HG03520 (cell line): ENCODE data around the gene BCL3.
"Not testable (repeated sequence)": the region's sequence is repeated elsewhere in the genome, so short reads cannot be mapped to it uniquely, and the experiment has no call there.

ENCODE experiments used
- ATAC-seq: cut with Tn5 transposase; IDR thresholded peaks from one replicate; pipeline ENCODE4 v1.9.1; 2021; ENCODE audit warnings: mild to moderate bottlenecking, moderate library complexity; ENCODE audit not compliant: unreplicated experiment

The BCL3 gene, protein sequence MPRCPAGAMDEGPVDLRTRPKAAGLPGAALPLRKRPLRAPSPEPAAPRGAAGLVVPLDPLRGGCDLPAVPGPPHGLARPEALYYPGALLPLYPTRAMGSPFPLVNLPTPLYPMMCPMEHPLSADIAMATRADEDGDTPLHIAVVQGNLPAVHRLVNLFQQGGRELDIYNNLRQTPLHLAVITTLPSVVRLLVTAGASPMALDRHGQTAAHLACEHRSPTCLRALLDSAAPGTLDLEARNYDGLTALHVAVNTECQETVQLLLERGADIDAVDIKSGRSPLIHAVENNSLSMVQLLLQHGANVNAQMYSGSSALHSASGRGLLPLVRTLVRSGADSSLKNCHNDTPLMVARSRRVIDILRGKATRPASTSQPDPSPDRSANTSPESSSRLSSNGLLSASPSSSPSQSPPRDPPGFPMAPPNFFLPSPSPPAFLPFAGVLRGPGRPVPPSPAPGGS

GRCh38 chr19:44748426-44749254, at the start of gene BCL3:
Gene BCL3, plus strand, starts transcription at chr19:44748708. Its CDS starts 83 bp downstream, at chr19:44748791.
- ATAC-seq = peak; percentile 29

DNA sequence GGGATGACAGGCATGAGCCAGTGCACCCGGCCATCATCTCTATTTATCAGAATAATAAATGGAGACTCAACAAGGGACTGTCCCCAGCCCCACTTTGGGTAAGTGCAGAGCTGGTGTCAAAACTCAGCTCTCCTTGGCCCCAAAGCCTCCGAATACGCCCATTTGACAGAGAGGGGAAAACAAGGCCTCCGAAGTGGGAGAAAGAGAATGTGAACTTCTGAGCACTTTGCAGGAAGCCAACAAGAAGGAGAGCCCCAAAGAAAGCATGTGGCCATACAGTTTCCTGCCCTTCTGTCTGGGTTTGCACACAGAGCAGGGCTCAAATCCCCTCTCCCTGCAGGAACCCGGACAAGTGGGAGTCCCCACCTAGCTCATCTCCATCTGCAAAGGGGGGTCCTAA, 48.0 kb upstream of the BCL3 start:
- no peak for ATAC-seq

GRCh38 chr19:44701228-44701627, 47.3 kb upstream of the BCL3 start:
- no peak for ATAC-seq

DNA sequence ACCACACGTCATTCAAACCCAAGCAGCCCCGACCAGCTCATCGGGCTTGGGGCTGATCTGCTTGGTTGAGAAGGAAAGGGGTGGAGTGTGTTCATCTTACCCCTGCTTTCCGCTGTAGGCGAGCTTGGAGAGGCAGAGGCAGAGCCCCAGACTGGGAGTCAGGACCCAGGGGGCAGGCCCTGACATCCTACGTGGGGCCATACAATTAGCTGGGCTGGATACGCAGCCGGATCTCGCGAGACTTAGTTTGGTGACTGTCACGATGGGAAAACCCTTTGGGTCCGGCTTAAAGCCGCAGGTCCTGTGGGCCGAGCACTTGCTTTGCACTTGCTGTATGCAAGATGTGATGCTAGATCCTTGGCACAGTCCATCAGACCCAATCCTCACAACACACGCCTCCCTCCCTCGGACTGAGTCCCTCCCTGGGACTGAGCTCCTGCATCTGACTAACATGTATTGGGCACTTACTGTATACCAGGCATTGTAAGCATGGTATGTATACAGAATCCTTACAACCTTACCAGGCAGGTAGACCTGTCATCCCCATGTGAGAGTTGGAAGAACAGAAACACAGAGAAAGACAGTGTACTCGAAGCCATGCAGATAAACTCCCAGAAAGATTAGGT, 45.8 kb upstream of the BCL3 start:
- ATAC-seq = no peak

DNA sequence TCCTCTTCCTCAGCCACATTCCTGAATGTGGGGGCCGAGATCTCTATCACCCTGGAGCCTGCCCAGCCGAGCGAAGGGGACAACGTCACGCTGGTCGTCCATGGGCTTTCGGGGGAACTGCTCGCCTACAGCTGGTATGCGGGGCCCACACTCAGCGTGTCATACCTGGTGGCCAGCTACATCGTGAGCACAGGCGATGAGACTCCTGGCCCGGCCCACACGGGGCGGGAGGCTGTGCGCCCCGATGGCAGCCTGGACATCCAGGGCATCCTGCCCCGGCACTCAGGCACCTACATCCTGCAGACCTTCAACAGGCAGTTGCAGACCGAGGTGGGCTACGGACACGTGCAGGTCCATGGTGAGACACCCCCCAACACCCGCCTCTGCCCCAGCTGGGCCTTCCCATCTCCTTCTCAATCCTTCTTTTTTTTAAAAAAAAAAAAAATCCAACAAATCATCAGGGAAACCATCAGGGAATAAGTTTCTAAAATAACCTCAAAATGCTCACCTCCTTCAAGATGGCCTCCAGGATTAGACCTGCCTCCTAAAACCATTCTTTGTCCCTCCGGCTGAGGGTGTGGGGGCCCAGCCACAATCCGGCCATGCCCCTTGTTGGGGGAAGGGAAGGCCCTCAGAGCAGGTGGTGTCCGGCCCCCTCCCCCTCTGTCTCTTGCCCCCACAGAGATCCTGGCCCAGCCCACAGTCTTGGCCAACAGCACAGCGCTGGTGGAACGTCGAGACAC, 45.0 kb upstream of the BCL3 start:
- no peak for ATAC-seq

- ATAC-seq = no peak
Observed at GRCh38 chr19:44704982-44705381, 43.5 kb upstream of the BCL3 start.

DNA sequence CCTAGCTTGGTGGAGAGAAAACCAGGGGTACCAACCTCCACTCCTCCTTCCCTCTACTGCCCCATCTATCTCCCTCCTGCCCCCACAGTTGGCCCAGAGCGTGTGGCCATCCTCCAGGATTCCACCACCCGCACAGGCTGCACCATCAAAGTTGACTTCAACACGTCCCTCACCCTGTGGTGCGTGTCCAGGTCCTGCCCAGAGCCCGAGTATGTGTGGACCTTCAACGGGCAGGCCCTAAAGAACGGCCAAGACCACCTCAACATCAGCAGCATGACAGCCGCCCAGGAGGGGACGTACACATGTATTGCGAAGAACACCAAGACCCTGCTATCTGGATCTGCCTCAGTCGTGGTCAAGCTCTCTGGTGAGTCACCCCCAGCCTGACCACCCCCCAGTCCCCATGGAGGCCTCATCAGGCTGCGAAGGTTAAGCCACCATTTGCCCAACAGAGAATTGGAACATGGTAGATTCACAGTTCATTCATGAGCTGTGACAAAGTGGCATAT, 43.0 kb upstream of the BCL3 start:
- ATAC-seq = no peak

- ATAC-seq = no peak
Observed at GRCh38 chr19:44706506-44707236, 41.8 kb upstream of the BCL3 start.

GRCh38 chr19:44707794-44708193, 40.7 kb upstream of the BCL3 start:
- no peak for ATAC-seq

- ATAC-seq = no peak
Observed at GRCh38 chr19:44708940-44709339, 39.6 kb upstream of the BCL3 start.

DNA sequence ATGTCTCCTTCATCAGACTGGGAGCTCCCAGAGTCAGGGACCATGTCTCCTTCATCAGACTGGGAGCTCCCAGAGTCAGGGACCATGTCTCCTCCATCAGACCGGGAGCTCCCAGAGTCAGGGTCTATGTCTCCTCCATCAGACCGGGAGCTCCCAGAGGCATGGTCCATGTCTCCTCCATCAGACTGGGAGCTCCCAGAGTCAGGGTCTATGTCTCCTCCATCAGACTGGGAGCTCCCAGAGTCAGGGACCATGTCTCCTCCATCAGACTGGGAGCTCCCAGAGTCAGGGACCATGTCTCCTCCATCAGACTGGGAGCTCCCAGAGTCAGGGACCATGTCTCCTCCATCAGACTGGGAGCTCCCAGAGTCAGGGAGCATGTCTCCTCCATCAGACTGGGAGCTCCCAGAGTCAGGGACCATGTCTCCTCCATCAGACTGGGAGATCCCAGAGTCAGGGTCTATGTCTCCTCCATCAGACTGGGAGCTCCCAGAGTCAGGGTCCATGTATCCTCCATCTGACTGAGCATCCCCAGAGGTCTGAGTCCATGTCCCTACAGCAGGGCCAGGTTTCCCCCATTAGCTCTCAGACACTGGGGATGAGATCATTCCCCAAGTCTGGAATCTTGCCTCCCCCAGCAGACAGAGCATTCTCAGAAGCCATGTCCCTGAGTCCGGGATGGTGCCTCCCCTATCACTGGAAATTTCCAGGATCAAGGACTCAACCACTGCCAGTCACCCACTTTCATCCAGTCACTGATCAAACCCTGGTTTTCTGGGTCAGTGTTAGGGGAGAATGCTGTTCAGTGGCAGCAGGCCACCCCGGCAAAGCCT, 38.9 kb upstream of the BCL3 start:
- ATAC-seq = not testable (repeated sequence)

DNA sequence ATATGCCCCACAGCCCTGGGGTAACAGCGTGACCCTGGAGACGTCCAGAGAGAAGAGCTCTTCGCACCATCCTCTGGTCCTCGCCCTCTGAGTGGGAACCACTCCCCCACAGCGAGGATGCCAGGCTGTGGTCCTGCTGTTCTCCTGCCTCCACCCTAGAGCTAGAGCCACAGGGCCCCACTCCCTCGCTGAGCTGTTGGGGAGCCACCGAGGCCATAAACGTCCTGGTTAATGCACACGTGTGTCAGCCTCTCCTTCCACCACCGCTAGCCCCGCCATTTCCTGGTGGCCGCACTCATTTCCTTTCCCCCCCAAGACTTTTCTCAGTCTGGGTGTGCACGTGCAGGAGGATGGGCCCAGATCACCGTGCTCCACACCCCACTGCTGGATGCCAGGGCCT, 38.0 kb upstream of the BCL3 start:
- ATAC-seq = no peak

- no peak for ATAC-seq
Observed at GRCh38 chr19:44712864-44713515, 35.5 kb upstream of the BCL3 start.

DNA sequence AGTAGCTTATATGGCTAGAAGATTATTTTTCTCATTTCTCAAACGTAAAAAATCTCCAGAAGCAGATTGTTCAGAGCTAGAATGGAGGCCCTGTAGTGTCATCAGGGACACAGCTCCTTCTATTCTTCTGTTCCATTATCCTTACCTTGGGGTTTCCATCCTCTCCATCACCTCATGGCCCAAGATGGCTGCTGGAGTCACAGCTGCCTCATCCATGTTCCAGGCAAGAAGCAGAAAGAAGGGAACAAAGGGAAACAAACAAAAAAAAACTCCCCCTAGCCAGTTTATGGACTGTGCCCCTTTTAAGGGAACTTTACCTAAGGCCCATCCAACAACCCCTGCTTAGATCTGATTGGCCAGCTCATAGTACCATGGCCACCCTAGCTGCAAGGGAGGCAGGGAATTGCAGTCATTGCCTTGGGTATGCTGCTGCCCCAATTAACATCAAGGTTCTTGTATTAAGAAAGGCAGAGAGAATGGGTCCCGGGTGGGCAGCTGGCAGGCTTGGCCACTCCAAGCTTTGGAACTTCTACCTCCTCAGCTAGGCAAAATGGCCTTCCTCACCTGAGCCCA, 33.8 kb upstream of the BCL3 start:
- ATAC-seq = no peak

DNA sequence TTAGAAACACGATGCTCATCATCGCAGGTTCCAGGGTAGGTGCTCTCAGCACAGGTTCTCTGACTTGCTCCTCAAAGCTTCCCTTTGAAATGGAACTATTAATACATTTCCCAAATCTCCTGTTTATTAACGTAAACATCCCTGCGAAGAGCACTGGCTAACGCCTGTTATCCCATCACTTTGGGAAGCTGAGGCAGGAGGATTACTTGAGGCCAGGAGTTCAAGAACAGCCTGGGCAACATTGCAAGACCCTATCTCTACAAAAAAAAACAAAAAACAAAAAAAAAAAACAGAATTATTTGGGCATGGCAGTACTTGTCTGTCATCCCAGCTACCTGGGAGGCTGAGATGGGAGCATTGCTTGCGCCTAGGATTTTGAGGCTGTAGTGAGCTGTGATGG, 30.9 kb upstream of the BCL3 start:
- ATAC-seq = no peak

DNA sequence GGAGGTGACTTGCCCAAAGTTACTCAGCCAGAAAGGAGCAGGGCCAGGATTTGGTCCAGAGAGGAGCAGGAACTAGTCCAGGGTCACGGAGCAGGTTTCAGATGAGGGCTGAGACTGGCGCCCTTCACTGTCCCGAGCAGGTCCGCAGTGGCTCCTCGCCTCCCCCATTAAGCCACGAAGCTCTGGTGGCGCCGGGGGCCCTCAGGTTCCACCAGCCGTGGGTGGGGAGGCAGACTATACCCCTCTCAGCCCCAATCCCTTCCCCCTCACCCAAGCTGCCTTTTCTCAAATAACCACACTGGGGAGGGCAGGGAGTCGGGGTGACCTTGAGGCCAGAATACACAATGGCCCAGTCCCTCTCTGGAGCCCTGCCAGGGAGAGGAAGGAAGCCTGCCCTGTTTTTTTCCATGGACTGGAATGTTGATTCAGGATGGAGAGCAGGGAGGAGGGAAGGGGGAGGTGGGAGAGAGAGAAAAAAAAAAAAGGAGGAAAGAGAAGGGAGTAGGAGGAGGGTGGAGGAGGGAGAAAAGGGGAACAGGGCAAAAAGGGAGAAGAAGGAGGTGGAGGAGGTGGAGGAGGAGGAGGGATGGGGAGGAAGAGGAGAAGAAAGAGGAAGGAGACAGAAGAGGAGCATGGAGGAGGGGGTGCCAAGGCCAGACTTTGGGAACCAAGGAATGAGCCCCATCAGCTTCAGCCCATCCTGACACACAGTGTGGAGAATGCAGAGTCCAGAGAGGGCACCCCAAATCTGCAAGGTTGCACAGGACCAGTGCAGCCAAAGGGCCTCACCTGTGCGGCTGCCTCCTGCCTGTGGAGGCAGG, 29.9 kb upstream of the BCL3 start:
- ATAC-seq = no peak

GRCh38 chr19:44719262-44719701, 29.2 kb upstream of the BCL3 start:
- no peak for ATAC-seq
